ENCODE results near the gene UFC1.

DNA sequence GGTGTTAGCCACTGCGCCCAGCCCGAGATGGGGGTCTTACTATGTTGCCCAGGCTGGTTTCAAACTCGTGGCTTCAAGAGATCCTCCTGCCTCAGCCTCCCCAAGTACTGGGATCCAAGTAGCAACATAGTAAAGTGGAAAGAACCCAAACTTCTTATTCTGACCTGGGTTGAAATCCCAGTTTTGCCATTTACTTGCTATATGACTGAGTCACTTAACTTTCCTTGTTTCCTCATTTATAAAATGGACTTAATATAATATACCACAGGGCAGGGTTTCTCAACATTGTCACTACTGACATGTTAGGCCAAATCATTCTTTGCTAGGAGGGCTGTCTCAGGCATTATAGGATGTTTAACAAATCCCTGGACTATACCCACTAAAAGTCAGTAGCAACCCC, 42.7 kb upstream of the UFC1 start:
- TF ChIP-seq, protein P1, sequence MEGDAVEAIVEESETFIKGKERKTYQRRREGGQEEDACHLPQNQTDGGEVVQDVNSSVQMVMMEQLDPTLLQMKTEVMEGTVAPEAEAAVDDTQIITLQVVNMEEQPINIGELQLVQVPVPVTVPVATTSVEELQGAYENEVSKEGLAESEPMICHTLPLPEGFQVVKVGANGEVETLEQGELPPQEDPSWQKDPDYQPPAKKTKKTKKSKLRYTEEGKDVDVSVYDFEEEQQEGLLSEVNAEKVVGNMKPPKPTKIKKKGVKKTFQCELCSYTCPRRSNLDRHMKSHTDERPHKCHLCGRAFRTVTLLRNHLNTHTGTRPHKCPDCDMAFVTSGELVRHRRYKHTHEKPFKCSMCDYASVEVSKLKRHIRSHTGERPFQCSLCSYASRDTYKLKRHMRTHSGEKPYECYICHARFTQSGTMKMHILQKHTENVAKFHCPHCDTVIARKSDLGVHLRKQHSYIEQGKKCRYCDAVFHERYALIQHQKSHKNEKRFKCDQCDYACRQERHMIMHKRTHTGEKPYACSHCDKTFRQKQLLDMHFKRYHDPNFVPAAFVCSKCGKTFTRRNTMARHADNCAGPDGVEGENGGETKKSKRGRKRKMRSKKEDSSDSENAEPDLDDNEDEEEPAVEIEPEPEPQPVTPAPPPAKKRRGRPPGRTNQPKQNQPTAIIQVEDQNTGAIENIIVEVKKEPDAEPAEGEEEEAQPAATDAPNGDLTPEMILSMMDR (conservative IDR thresholded peaks at IDR 0.05; ENCODE audit: low read depth in 2 of 2) = no peak
- TF ChIP-seq, protein P2, sequence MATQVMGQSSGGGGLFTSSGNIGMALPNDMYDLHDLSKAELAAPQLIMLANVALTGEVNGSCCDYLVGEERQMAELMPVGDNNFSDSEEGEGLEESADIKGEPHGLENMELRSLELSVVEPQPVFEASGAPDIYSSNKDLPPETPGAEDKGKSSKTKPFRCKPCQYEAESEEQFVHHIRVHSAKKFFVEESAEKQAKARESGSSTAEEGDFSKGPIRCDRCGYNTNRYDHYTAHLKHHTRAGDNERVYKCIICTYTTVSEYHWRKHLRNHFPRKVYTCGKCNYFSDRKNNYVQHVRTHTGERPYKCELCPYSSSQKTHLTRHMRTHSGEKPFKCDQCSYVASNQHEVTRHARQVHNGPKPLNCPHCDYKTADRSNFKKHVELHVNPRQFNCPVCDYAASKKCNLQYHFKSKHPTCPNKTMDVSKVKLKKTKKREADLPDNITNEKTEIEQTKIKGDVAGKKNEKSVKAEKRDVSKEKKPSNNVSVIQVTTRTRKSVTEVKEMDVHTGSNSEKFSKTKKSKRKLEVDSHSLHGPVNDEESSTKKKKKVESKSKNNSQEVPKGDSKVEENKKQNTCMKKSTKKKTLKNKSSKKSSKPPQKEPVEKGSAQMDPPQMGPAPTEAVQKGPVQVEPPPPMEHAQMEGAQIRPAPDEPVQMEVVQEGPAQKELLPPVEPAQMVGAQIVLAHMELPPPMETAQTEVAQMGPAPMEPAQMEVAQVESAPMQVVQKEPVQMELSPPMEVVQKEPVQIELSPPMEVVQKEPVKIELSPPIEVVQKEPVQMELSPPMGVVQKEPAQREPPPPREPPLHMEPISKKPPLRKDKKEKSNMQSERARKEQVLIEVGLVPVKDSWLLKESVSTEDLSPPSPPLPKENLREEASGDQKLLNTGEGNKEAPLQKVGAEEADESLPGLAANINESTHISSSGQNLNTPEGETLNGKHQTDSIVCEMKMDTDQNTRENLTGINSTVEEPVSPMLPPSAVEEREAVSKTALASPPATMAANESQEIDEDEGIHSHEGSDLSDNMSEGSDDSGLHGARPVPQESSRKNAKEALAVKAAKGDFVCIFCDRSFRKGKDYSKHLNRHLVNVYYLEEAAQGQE (IDR thresholded peaks at IDR 0.05; ENCODE audit: unreplicated experiment) = no peak
- TF ChIP-seq EZH2phosphoT487 (IDR thresholded peaks at IDR 0.05; ENCODE audit: unreplicated experiment) (no peak), EZH2 (IDR thresholded peaks at IDR 0.05; ENCODE audit: low read depth, unreplicated experiment) (no peak), POLR2AphosphoS5 (IDR thresholded peaks at IDR 0.05; ENCODE audit: low read depth) (no peak), JUNB (IDR thresholded peaks at IDR 0.05; ENCODE audit: unreplicated experiment) (no peak), CREB1 (CRISPR knock-in tag; IDR thresholded peaks at IDR 0.05; ENCODE audit: low read depth) (no peak), ZNF331 (CRISPR knock-in tag; IDR thresholded peaks at IDR 0.05; ENCODE audit: low read depth) (no peak), STAT1 (IDR thresholded peaks at IDR 0.05; ENCODE audit: unreplicated experiment) (no peak), NANOG (IDR thresholded peaks at IDR 0.05; ENCODE audit: borderline replicate concordance) (no peak)
- TF ChIP-seq, protein P3, sequence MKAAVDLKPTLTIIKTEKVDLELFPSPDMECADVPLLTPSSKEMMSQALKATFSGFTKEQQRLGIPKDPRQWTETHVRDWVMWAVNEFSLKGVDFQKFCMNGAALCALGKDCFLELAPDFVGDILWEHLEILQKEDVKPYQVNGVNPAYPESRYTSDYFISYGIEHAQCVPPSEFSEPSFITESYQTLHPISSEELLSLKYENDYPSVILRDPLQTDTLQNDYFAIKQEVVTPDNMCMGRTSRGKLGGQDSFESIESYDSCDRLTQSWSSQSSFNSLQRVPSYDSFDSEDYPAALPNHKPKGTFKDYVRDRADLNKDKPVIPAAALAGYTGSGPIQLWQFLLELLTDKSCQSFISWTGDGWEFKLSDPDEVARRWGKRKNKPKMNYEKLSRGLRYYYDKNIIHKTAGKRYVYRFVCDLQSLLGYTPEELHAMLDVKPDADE (IDR thresholded peaks at IDR 0.05) = no peak
- TF ChIP-seq, protein P4, sequence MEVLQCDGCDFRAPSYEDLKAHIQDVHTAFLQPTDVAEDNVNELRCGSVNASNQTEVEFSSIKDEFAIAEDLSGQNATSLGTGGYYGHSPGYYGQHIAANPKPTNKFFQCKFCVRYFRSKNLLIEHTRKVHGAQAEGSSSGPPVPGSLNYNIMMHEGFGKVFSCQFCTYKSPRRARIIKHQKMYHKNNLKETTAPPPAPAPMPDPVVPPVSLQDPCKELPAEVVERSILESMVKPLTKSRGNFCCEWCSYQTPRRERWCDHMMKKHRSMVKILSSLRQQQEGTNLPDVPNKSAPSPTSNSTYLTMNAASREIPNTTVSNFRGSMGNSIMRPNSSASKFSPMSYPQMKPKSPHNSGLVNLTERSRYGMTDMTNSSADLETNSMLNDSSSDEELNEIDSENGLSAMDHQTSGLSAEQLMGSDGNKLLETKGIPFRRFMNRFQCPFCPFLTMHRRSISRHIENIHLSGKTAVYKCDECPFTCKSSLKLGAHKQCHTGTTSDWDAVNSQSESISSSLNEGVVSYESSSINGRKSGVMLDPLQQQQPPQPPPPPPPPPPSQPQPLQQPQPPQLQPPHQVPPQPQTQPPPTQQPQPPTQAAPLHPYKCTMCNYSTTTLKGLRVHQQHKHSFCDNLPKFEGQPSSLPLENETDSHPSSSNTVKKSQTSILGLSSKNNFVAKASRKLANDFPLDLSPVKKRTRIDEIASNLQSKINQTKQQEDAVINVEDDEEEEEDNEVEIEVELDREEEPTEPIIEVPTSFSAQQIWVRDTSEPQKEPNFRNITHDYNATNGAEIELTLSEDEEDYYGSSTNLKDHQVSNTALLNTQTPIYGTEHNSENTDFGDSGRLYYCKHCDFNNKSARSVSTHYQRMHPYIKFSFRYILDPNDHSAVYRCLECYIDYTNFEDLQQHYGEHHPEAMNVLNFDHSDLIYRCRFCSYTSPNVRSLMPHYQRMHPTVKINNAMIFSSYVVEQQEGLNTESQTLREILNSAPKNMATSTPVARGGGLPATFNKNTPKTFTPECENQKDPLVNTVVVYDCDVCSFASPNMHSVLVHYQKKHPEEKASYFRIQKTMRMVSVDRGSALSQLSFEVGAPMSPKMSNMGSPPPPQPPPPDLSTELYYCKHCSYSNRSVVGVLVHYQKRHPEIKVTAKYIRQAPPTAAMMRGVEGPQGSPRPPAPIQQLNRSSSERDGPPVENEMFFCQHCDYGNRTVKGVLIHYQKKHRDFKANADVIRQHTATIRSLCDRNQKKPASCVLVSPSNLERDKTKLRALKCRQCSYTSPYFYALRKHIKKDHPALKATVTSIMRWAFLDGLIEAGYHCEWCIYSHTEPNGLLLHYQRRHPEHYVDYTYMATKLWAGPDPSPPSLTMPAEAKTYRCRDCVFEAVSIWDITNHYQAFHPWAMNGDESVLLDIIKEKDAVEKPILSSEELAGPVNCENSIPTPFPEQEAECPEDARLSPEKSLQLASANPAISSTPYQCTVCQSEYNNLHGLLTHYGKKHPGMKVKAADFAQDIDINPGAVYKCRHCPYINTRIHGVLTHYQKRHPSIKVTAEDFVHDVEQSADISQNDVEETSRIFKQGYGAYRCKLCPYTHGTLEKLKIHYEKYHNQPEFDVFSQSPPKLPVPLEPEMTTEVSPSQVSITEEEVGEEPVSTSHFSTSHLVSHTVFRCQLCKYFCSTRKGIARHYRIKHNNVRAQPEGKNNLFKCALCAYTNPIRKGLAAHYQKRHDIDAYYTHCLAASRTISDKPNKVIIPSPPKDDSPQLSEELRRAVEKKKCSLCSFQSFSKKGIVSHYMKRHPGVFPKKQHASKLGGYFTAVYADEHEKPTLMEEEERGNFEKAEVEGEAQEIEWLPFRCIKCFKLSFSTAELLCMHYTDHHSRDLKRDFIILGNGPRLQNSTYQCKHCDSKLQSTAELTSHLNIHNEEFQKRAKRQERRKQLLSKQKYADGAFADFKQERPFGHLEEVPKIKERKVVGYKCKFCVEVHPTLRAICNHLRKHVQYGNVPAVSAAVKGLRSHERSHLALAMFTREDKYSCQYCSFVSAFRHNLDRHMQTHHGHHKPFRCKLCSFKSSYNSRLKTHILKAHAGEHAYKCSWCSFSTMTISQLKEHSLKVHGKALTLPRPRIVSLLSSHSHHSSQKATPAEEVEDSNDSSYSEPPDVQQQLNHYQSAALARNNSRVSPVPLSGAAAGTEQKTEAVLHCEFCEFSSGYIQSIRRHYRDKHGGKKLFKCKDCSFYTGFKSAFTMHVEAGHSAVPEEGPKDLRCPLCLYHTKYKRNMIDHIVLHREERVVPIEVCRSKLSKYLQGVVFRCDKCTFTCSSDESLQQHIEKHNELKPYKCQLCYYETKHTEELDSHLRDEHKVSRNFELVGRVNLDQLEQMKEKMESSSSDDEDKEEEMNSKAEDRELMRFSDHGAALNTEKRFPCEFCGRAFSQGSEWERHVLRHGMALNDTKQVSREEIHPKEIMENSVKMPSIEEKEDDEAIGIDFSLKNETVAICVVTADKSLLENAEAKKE (CRISPR knock-in tag; IDR thresholded peaks at IDR 0.05) = no peak
